GM21526 (cell line): Measurements from ENCODE around the gene PPA2.

Source experiments
- ATAC-seq: cut with Tn5 transposase; IDR thresholded peaks from one replicate; pipeline ENCODE4 v1.9.1; 2021; ENCODE audit warnings: moderate library complexity; ENCODE audit not compliant: unreplicated experiment, low FRiP score

PPA2 gene

DNA sequence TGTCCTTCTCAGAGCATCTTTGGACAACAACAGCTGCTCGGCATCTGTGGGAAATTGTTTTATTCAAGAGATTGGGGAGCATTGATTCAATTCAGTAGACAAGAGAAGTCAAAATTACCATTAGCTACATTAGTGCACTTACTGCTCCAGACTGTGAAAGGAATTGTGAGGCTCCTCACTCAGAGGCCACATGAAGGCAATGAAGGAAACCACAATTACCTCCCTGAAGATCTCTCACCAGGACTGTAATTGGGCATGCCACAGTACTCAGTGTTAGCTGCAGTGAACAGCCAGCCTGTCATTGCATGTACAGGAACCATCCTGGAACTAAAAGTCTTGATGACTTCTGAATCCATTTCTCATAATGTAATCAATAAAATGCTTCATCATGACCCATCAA is 144.8 kb downstream of the PPA2 start:
- no peak for ATAC-seq

DNA sequence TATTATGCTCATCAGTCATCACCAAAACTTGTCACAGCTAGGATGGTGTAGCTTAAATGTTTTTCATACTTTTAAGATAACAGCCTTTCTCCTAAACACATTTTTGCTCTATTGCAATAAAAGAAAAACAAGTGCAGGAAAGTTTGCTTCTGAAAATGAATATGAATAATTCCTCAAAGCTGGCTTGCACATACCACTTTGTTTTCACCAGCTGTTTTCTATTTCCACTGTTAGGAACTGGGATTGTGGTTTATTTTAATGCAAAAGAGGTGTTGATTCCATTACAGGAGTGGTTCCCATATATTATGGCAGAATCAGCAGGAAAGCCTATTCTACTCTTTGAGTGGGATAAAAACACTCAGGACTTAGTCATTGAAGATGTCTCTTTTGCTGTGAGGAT is 145.9 kb downstream of the PPA2 start:
- ATAC-seq = no peak

DNA sequence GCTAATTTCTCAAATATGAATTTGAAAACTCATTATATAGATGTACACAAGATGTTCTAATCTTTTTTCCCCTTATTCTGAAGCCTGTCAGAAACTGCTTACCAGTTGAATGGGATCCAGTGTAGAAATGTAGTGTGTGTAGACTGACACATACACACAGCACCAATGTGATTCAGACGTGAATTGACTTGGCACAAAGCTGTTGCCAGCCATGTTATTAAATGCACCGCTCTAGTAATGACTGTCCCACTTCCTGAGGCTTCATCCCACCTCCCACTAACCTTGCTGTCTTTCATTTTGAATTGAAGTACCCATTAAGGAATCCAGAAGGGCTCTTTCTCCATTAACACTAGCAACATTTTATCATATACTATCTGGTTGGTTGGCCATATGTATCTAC is 146.6 kb downstream of the PPA2 start:
- ATAC-seq = no peak
